WTC11 (cell line): Measurements from ENCODE around the gene SYTL2. TPM values are rescaled to one million over a fixed set of nuclear protein-coding genes. Genes with fewer than 3 reads are reported as not detected.

Experiments
- ATAC-seq: fragments of 200-7000 bp; cut with Tn5 transposase; 2 replicates; pipeline ENCODE4 v1.10.0; 2021; ENCODE audit warnings: mild to moderate bottlenecking, moderate library complexity
- CTCF ChIA-PET: fragments of 300-600 bp; sonication (Branson Sonifier 250); formaldehyde crosslinking; loops from one replicate; lab custom pipeline; 2021; ENCODE audit warnings: antibody characterized with exemption; lab: Charles Lee
- POLR2A ChIA-PET: fragments of 350-600 bp; sonication (Branson Sonifier 250); formaldehyde crosslinking; loops from one replicate; lab custom pipeline; 2021; ENCODE audit warnings: antibody characterized with exemption; lab: Charles Lee
- DNase-seq: peaks from one replicate; pipeline ENCODE4 v3.0.0; 2021; ENCODE audit warnings: low spot score
- H3K27ac Mint-ChIP-seq: 2 replicates; pipeline ENCODE4 v1.8.0; 2021; ENCODE audit warnings: mixed read lengths
- H3K27me3 Mint-ChIP-seq: 2 replicates; pipeline ENCODE4 v1.8.0; 2021; ENCODE audit warnings: low read depth, mild to moderate bottlenecking, moderate library complexity, mixed read lengths
- H3K36me3 Mint-ChIP-seq: 2 replicates; pipeline ENCODE4 v1.8.0; 2021; ENCODE audit warnings: mixed read lengths
- H3K4me1 Mint-ChIP-seq: 2 replicates; pipeline ENCODE4 v1.8.0; 2022; ENCODE audit warnings: mixed read lengths
- H3K4me3 Mint-ChIP-seq: 2 replicates; pipeline ENCODE4 v1.8.0; 2021; ENCODE audit warnings: mild to moderate bottlenecking, moderate library complexity, mixed read lengths
- H3K9me3 Mint-ChIP-seq: 2 replicates; pipeline ENCODE4 v1.8.0; 2021; ENCODE audit warnings: mixed read lengths
- CREM ChIP-seq: sonication (generic); formaldehyde crosslinking; IDR thresholded peaks from 2 replicates; pipeline ENCODE4 v1.8.1; 2022; ENCODE audit warnings: mild to moderate bottlenecking, missing genetic modification reagents, moderate library complexity
- GRHL2 ChIP-seq: fragments of 250-450 bp; sonication (Bioruptor Pico); IDR thresholded peaks from 2 replicates; pipeline ENCODE4 v1.8.0; 2022; ENCODE audit warnings: mild to moderate bottlenecking, moderate library complexity; ENCODE audit not compliant: insufficient replicate concordance, severe bottlenecking
- GTF2I ChIP-seq: fragments of 250-450 bp; sonication (Bioruptor Pico); conservative IDR thresholded peaks from 2 replicates; pipeline ENCODE4 v1.4.0; 2021; ENCODE audit warnings: mild to moderate bottlenecking
- KAT7 ChIP-seq: sonication (generic); formaldehyde crosslinking; IDR thresholded peaks from 2 replicates; pipeline ENCODE4 v1.8.1; 2023; ENCODE audit warnings: missing genetic modification reagents, mild to moderate bottlenecking, borderline replicate concordance
- MXD4 ChIP-seq: fragments of 250-450 bp; sonication (Bioruptor Pico); IDR thresholded peaks from 2 replicates; pipeline ENCODE4 v1.8.0; 2021; ENCODE audit warnings: mild to moderate bottlenecking, moderate library complexity, borderline replicate concordance
- OVOL2 ChIP-seq: fragments of 250-450 bp; sonication (Bioruptor Pico); IDR thresholded peaks from 2 replicates; pipeline ENCODE4 v1.9.0; 2021; ENCODE audit warnings: mild to moderate bottlenecking, borderline replicate concordance
- RELA ChIP-seq: sonication (generic); formaldehyde crosslinking; IDR thresholded peaks from 2 replicates; pipeline ENCODE4 v1.8.1; 2022; ENCODE audit warnings: missing genetic modification reagents, mild to moderate bottlenecking, borderline replicate concordance
- RORB ChIP-seq: fragments of 250-450 bp; sonication (Bioruptor Pico); IDR thresholded peaks from 2 replicates; pipeline ENCODE4 v1.9.0; 2021; ENCODE audit warnings: mild to moderate bottlenecking
- SMAD3 ChIP-seq: sonication (generic); formaldehyde crosslinking; IDR thresholded peaks from 2 replicates; pipeline ENCODE4 v1.8.0; 2022; ENCODE audit warnings: missing genetic modification reagents, mild to moderate bottlenecking, borderline replicate concordance
- SOX15 ChIP-seq: fragments of 250-450 bp; sonication (Bioruptor Pico); IDR thresholded peaks from 2 replicates; pipeline ENCODE4 v1.9.0; 2021; ENCODE audit warnings: mild to moderate bottlenecking
- TCF7 ChIP-seq: sonication (generic); formaldehyde crosslinking; IDR thresholded peaks from 2 replicates; pipeline ENCODE4 v1.8.0; 2022; ENCODE audit warnings: mild to moderate bottlenecking, low read depth, missing genetic modification reagents, moderate library complexity
- TEAD4 ChIP-seq: sonication (generic); formaldehyde crosslinking; IDR thresholded peaks from 2 replicates; pipeline ENCODE4 v1.8.0; 2022; ENCODE audit warnings: mild to moderate bottlenecking, missing genetic modification reagents
- USF1 ChIP-seq: sonication (generic); formaldehyde crosslinking; IDR thresholded peaks from 2 replicates; pipeline ENCODE4 v1.8.0; 2022; ENCODE audit warnings: mild to moderate bottlenecking, missing genetic modification reagents
- ZNF317 ChIP-seq: sonication (generic); formaldehyde crosslinking; IDR thresholded peaks from 2 replicates; pipeline ENCODE4 v1.8.1; 2023; ENCODE audit warnings: low read depth, mild to moderate bottlenecking, moderate library complexity, missing genetic modification reagents, borderline replicate concordance
- ZNF425 ChIP-seq: fragments of 250-450 bp; sonication (Bioruptor Pico); conservative IDR thresholded peaks from 2 replicates; pipeline ENCODE4 v1.9.0; 2021; ENCODE audit warnings: mild to moderate bottlenecking
- ZNF671 ChIP-seq: fragments of 250-450 bp; sonication (Bioruptor Pico); IDR thresholded peaks from 2 replicates; pipeline ENCODE4 v1.8.0; 2021; ENCODE audit warnings: mild to moderate bottlenecking
- total RNA-seq: library from RNA; stranded (reverse); gene quantifications from 3 replicates; pipeline ENCODE4 v1.2.3, GENCODE V29; 2021
- TF ChIP-seq, protein P1 (sequence below): fragments of 250-450 bp; sonication (Bioruptor Pico); IDR thresholded peaks from 2 replicates; pipeline ENCODE4 v1.9.0; 2021; ENCODE audit warnings: mild to moderate bottlenecking, borderline replicate concordance
- TF ChIP-seq, protein P2 (sequence below): sonication (generic); formaldehyde crosslinking; IDR thresholded peaks from 2 replicates; pipeline ENCODE4 v1.8.1; 2023; ENCODE audit warnings: mild to moderate bottlenecking, missing genetic modification reagents, moderate library complexity
- TF ChIP-seq, protein P3 (sequence below): sonication (generic); formaldehyde crosslinking; IDR thresholded peaks from 2 replicates; pipeline ENCODE4 v1.8.1; 2022; ENCODE audit warnings: low read depth, mild to moderate bottlenecking, moderate library complexity, missing genetic modification reagents, borderline replicate concordance
- TF ChIP-seq, protein P4 (sequence below): sonication (generic); formaldehyde crosslinking; conservative IDR thresholded peaks from 2 replicates; pipeline ENCODE4 v1.8.1; 2023; ENCODE audit warnings: mild to moderate bottlenecking, low read depth, missing genetic modification reagents, moderate library complexity

The SYTL2 gene
- total RNA-seq, 1 experiment from 2014 or later: 7.1 TPM

DNA sequence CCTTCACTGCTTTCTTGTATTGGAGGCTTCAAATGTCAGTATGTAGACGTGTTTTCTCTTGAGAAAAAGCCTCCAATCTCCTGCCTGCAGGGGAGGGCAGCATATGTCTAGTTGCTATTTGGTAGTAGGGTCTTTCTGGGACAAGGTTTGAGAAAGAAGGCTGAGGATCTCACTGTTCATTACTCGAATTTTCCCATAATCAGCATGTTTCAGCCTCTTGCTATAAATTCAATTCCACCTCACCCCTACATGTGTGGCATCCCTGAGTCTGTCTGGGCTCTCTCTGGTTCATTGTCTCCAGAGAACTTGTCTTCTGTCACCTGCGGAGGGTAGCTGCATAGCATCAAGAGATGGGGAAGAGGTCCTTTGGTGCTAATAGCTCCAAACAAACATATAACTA is 24.8 kb upstream of the SYTL2 start:
- no peak overlapping the region for H3K4me3 Mint-ChIP-seq
- ChIA-PET POLR2A (no interaction called here), CTCF (no interaction called here)
- ATAC-seq (no peak), DNase-seq (no peak)
- no peaks in the 10 kb centered on the region for H3K36me3 Mint-ChIP-seq
- no peak overlapping the region for H3K27ac Mint-ChIP-seq
- no peaks in the 10 kb centered on the region; the same call in none of the 2 replicates for H3K27me3 Mint-ChIP-seq
- TF ChIP-seq, protein P1, sequence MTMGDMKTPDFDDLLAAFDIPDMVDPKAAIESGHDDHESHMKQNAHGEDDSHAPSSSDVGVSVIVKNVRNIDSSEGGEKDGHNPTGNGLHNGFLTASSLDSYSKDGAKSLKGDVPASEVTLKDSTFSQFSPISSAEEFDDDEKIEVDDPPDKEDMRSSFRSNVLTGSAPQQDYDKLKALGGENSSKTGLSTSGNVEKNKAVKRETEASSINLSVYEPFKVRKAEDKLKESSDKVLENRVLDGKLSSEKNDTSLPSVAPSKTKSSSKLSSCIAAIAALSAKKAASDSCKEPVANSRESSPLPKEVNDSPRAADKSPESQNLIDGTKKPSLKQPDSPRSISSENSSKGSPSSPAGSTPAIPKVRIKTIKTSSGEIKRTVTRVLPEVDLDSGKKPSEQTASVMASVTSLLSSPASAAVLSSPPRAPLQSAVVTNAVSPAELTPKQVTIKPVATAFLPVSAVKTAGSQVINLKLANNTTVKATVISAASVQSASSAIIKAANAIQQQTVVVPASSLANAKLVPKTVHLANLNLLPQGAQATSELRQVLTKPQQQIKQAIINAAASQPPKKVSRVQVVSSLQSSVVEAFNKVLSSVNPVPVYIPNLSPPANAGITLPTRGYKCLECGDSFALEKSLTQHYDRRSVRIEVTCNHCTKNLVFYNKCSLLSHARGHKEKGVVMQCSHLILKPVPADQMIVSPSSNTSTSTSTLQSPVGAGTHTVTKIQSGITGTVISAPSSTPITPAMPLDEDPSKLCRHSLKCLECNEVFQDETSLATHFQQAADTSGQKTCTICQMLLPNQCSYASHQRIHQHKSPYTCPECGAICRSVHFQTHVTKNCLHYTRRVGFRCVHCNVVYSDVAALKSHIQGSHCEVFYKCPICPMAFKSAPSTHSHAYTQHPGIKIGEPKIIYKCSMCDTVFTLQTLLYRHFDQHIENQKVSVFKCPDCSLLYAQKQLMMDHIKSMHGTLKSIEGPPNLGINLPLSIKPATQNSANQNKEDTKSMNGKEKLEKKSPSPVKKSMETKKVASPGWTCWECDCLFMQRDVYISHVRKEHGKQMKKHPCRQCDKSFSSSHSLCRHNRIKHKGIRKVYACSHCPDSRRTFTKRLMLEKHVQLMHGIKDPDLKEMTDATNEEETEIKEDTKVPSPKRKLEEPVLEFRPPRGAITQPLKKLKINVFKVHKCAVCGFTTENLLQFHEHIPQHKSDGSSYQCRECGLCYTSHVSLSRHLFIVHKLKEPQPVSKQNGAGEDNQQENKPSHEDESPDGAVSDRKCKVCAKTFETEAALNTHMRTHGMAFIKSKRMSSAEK (CRISPR knock-in tag): no peak
- TF ChIP-seq MXD4 (CRISPR knock-in tag): no peak
- TF ChIP-seq, all 79 proteins: peak for 0
- peaks cover 12% of the 10 kb centered on the region for H3K9me3 Mint-ChIP-seq
- peaks cover 7% of the 10 kb centered on the region for H3K4me1 Mint-ChIP-seq

- peaks cover 12% of the 10 kb centered on the region for H3K9me3 Mint-ChIP-seq
- no peak for ATAC-seq
- peaks cover 10% of the 10 kb centered on the region for H3K4me1 Mint-ChIP-seq
- peaks cover 3% of the 10 kb centered on the region for H3K27me3 Mint-ChIP-seq
- no peak overlapping the region for H3K4me3 Mint-ChIP-seq
- H3K27ac Mint-ChIP-seq: no peak overlapping the region
- POLR2A ChIA-PET: no interaction called here
- DNase-seq: no peak
- CTCF ChIA-PET: interaction anchor here (1.1 kb wide), 1 partner anchor 20 kb away, joined by 9 read pairs; the partner anchor contains the start of gene CCDC83
- no peaks in the 10 kb centered on the region for H3K36me3 Mint-ChIP-seq
- TF ChIP-seq GRHL2 (CRISPR knock-in tag) (no peak), GTF2I (CRISPR knock-in tag) (no peak), CREM (CRISPR knock-in tag) (no peak), SOX15 (CRISPR knock-in tag) (no peak), OVOL2 (CRISPR knock-in tag) (no peak), USF1 (CRISPR knock-in tag) (no peak), TEAD4 (no peak), SMAD3 (CRISPR knock-in tag) (no peak), ZNF317 (CRISPR knock-in tag) (no peak)
- TF ChIP-seq, protein P2, sequence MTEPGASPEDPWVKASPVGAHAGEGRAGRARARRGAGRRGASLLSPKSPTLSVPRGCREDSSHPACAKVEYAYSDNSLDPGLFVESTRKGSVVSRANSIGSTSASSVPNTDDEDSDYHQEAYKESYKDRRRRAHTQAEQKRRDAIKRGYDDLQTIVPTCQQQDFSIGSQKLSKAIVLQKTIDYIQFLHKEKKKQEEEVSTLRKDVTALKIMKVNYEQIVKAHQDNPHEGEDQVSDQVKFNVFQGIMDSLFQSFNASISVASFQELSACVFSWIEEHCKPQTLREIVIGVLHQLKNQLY (CRISPR knock-in tag): no peak
- TF ChIP-seq, protein P3, sequence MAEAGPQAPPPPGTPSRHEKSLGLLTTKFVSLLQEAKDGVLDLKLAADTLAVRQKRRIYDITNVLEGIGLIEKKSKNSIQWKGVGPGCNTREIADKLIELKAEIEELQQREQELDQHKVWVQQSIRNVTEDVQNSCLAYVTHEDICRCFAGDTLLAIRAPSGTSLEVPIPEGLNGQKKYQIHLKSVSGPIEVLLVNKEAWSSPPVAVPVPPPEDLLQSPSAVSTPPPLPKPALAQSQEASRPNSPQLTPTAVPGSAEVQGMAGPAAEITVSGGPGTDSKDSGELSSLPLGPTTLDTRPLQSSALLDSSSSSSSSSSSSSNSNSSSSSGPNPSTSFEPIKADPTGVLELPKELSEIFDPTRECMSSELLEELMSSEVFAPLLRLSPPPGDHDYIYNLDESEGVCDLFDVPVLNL: no peak
Measured at GRCh38 chr11:85835263-85835662, 24.3 kb upstream of the SYTL2 start.

GRCh38 chr11:85831050-85831449 is 20.1 kb upstream of the SYTL2 start:
- no peaks in the 10 kb centered on the region for H3K36me3 Mint-ChIP-seq
- TF ChIP-seq RELA (CRISPR knock-in tag) (no peak), ZNF671 (CRISPR knock-in tag) (no peak), ZNF425 (CRISPR knock-in tag) (no peak), RORB (CRISPR knock-in tag) (no peak), KAT7 (CRISPR knock-in tag) (no peak), TCF7 (CRISPR knock-in tag) (no peak)
- TF ChIP-seq, protein P4, sequence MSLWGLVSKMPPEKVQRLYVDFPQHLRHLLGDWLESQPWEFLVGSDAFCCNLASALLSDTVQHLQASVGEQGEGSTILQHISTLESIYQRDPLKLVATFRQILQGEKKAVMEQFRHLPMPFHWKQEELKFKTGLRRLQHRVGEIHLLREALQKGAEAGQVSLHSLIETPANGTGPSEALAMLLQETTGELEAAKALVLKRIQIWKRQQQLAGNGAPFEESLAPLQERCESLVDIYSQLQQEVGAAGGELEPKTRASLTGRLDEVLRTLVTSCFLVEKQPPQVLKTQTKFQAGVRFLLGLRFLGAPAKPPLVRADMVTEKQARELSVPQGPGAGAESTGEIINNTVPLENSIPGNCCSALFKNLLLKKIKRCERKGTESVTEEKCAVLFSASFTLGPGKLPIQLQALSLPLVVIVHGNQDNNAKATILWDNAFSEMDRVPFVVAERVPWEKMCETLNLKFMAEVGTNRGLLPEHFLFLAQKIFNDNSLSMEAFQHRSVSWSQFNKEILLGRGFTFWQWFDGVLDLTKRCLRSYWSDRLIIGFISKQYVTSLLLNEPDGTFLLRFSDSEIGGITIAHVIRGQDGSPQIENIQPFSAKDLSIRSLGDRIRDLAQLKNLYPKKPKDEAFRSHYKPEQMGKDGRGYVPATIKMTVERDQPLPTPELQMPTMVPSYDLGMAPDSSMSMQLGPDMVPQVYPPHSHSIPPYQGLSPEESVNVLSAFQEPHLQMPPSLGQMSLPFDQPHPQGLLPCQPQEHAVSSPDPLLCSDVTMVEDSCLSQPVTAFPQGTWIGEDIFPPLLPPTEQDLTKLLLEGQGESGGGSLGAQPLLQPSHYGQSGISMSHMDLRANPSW (CRISPR knock-in tag): no peak

More at GRCh38 chr11:85831050-85831449, 20.1 kb upstream of the SYTL2 start:
- ATAC-seq (no peak), DNase-seq (no peak)
- Mint-ChIP-seq H3K9me3 (peaks cover 22% of the 10 kb centered on the region), H3K4me1 (peaks cover 10% of the 10 kb centered on the region), H3K4me3 (no peak overlapping the region), H3K27ac (no peak overlapping the region), H3K27me3 (peaks cover 4% of the 10 kb centered on the region)
- POLR2A ChIA-PET: no interaction called here
- CTCF ChIA-PET: no interaction called here
